HG03159 (cell line): ENCODE data around the gene PRDM5.
A peak's percentile ranks its signal among the peaks of the same experiment; 100 is the strongest.
"Not testable (repeated sequence)": the region's sequence is repeated elsewhere in the genome, so short reads cannot be mapped to it uniquely, and the experiment has no call there.

Source experiments
- ATAC-seq: cut with Tn5 transposase; IDR thresholded peaks from one replicate; pipeline ENCODE4 v1.9.1; 2021; ENCODE audit warnings: mild to moderate bottlenecking, moderate library complexity; ENCODE audit not compliant: unreplicated experiment

Gene PRDM5

GRCh38 chr4:120760047-120760446, 162.5 kb downstream of the PRDM5 start:
- no peak for ATAC-seq

- ATAC-seq = no peak
Observed at GRCh38 chr4:120755864-120756263, 166.7 kb downstream of the PRDM5 start.

GRCh38 chr4:120754590-120754989, 167.9 kb downstream of the PRDM5 start:
- ATAC-seq = no peak

GRCh38 chr4:120753854-120754253, 168.7 kb downstream of the PRDM5 start:
- ATAC-seq = no peak

GRCh38 chr4:120750152-120750525, 172.4 kb downstream of the PRDM5 start:
- ATAC-seq = no peak

- peak; percentile 99 for ATAC-seq
Observed at GRCh38 chr4:120749445-120750151, 172.9 kb downstream of the PRDM5 start.

GRCh38 chr4:120741636-120742035, 180.9 kb downstream of the PRDM5 start:
- ATAC-seq = not testable (repeated sequence)

- ATAC-seq = no peak
Observed at GRCh38 chr4:120736312-120736711, 186.2 kb downstream of the PRDM5 start.

- no peak for ATAC-seq
Observed at GRCh38 chr4:120733968-120734367, 188.6 kb downstream of the PRDM5 start.

GRCh38 chr4:120733054-120733453, 189.5 kb downstream of the PRDM5 start:
- ATAC-seq = no peak

GRCh38 chr4:120731561-120731960, 191.0 kb downstream of the PRDM5 start:
- no peak for ATAC-seq

GRCh38 chr4:120730777-120731320, 191.7 kb downstream of the PRDM5 start:
- no peak for ATAC-seq

GRCh38 chr4:120728892-120729675, 193.4 kb downstream of the PRDM5 start:
- no peak for ATAC-seq

- ATAC-seq = no peak
Observed at GRCh38 chr4:120725639-120726580, 196.6 kb downstream of the PRDM5 start.

- ATAC-seq = no peak
Observed at GRCh38 chr4:120724656-120725055, 197.9 kb downstream of the PRDM5 start.

GRCh38 chr4:120723986-120724385, 198.5 kb downstream of the PRDM5 start:
- ATAC-seq = no peak

- no peak for ATAC-seq
Observed at GRCh38 chr4:120723105-120723504, 199.4 kb downstream of the PRDM5 start.

GRCh38 chr4:120722655-120723054, 199.9 kb downstream of the PRDM5 start:
- no peak for ATAC-seq

- peak; percentile 46 for ATAC-seq
Observed at GRCh38 chr4:120720354-120720934, 202.1 kb downstream of the PRDM5 start.

GRCh38 chr4:120718979-120719566, 203.5 kb downstream of the PRDM5 start:
- ATAC-seq = peak; percentile 92
